Lower leg skin (tissue), 3 donors: Measurements from ENCODE around the gene LRRC75B.

Experiments
- POLR2A ChIP-seq, 2 donors: fragments of 450-650 bp; IDR thresholded peaks; one replicate each; pipeline ENCODE4 v1.6.1; 2016 to 2017; ENCODE audit warnings: antibody characterized with exemption in 2 of 2, mild to moderate bottlenecking in 1 of 2, moderate library complexity in 1 of 2
- TF ChIP-seq, protein P1 (sequence below), 3 donors: fragments of 450-650 bp; IDR thresholded peaks; one replicate each; pipeline ENCODE4 v1.5.1; 2016; ENCODE audit warnings: antibody characterized with exemption in 3 of 3, mild to moderate bottlenecking in 3 of 3, moderate library complexity in 2 of 3

DNA sequence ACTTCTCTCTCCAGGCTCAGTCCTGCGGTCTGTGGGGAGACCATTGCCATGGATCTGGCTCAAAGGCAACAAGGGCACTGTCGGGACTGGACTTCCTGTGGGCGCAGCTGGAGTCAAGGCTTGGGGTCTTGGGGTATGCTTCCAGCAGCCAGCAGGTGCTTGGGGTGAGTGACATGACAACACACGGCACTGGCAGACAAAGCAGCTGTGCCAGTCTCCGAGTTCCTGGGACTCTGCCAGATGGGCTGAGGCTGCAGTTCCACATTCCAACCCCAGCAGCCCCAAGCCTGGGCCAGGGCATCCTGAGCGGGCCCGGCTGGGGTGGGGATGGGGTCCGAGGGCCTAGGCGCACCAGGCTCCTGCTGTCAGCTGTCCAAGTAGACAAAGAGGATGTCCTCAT is 50.2 kb downstream of the LRRC75B start:
- TF ChIP-seq, protein P1, sequence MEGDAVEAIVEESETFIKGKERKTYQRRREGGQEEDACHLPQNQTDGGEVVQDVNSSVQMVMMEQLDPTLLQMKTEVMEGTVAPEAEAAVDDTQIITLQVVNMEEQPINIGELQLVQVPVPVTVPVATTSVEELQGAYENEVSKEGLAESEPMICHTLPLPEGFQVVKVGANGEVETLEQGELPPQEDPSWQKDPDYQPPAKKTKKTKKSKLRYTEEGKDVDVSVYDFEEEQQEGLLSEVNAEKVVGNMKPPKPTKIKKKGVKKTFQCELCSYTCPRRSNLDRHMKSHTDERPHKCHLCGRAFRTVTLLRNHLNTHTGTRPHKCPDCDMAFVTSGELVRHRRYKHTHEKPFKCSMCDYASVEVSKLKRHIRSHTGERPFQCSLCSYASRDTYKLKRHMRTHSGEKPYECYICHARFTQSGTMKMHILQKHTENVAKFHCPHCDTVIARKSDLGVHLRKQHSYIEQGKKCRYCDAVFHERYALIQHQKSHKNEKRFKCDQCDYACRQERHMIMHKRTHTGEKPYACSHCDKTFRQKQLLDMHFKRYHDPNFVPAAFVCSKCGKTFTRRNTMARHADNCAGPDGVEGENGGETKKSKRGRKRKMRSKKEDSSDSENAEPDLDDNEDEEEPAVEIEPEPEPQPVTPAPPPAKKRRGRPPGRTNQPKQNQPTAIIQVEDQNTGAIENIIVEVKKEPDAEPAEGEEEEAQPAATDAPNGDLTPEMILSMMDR (IDR thresholded peaks at IDR 0.05), result no peak
- no peak for TF ChIP-seq POLR2A (IDR thresholded peaks at IDR 0.05)
